A673 (cell line): ENCODE results near the gene PET117. TPM values are rescaled to one million over a fixed set of nuclear protein-coding genes. Genes with fewer than 3 reads are reported as not detected.
"Not testable (repeated sequence)": the region's sequence is repeated elsewhere in the genome, so short reads cannot be mapped to it uniquely, and the experiment has no call there.

Experiments
- Bru-seq: library from RNA; stranded (reverse); fragments of 400-500 nt; gene quantifications from one replicate; lab custom pipeline; 2021; lab: Mats Ljungman, UMichigan
- BruChase-seq, 2 experiments: library from RNA; stranded (reverse); fragments of 400-500 nt; gene quantifications; one replicate each; lab custom pipeline; 2021; lab: Mats Ljungman, UMichigan
- BruUV-seq: library from RNA; stranded (reverse); fragments of 400-500 nt; replicated peaks from 2 replicates; lab custom pipeline; 2021; lab: Mats Ljungman, UMichigan
- CTCF ChIA-PET: fragments of 300-600 bp; sonication (Branson Sonifier 250); formaldehyde crosslinking; loops from one replicate; lab custom pipeline; 2022; ENCODE audit warnings: antibody characterized with exemption; lab: Charles Lee
- POLR2A ChIA-PET: fragments of 300-600 bp; sonication (Branson Sonifier 250); formaldehyde crosslinking; loops from one replicate; lab custom pipeline; 2022; ENCODE audit warnings: antibody characterized with exemption; ENCODE audit not compliant: low non-redundant PET; lab: Charles Lee
- DNase-seq: peaks from one replicate; pipeline ENCODE4 v3.0.0-alpha.2; 2015; ENCODE audit warnings: low spot score
- H3K27ac ChIP-seq: fragments of 200-600 bp; sonication (generic); 2 replicates; pipeline ENCODE4 v1.5.1; 2016; ENCODE audit warnings: mixed run types, low read depth, mild to moderate bottlenecking, mixed read lengths, antibody characterized with exemption, low read length; ENCODE audit not compliant: poor library complexity, severe bottlenecking
- H3K27me3 ChIP-seq: fragments of 200-600 bp; sonication (generic); replicated peaks from 2 replicates; pipeline ENCODE4 v1.6.1; 2017; ENCODE audit warnings: mixed run types, low read depth, mild to moderate bottlenecking, mixed read lengths, antibody characterized with exemption, low read length; ENCODE audit not compliant: insufficient read depth, poor library complexity
- H3K36me3 ChIP-seq: fragments of 200-600 bp; sonication (generic); 2 replicates; pipeline ENCODE4 v1.6.1; 2016; ENCODE audit warnings: mixed run types, mild to moderate bottlenecking, mixed read lengths, antibody characterized with exemption, low read length; ENCODE audit not compliant: insufficient read depth, poor library complexity, severe bottlenecking
- H3K4me1 ChIP-seq: fragments of 200-600 bp; sonication (generic); 2 replicates; pipeline ENCODE4 v1.6.1; 2017; ENCODE audit warnings: mixed run types, mild to moderate bottlenecking, mixed read lengths, antibody characterized with exemption, low read length; ENCODE audit not compliant: insufficient read depth, poor library complexity, severe bottlenecking
- H3K4me3 ChIP-seq: fragments of 200-600 bp; sonication (generic); 2 replicates; pipeline ENCODE4 v1.5.1; 2016; ENCODE audit warnings: low read depth, mixed run types, mild to moderate bottlenecking, mixed read lengths, low read length; ENCODE audit not compliant: poor library complexity, severe bottlenecking
- H3K9me3 ChIP-seq: fragments of 200-600 bp; sonication (generic); 2 replicates; pipeline ENCODE4 v1.6.1; 2016; ENCODE audit warnings: mixed run types, low read depth, mild to moderate bottlenecking, mixed read lengths, antibody characterized with exemption, low read length; ENCODE audit not compliant: poor library complexity, severe bottlenecking
- EZH2 ChIP-seq: fragments of 200-600 bp; sonication (generic); IDR thresholded peaks from 2 replicates; pipeline ENCODE4 v1.6.1; 2017; ENCODE audit warnings: borderline replicate concordance, low read depth, mild to moderate bottlenecking, mixed read lengths, antibody characterized with exemption, low read length; ENCODE audit not compliant: poor library complexity, severe bottlenecking
- intact Hi-C: fragments of 100-400 bp; cut with micrococcal nuclease; formaldehyde crosslinking; loops from one replicate; pipeline ENCODE4 v1.10.0; 2022; ENCODE audit not compliant: unreplicated experiment
- long read RNA-seq: library from polyadenylated mRNA; stranded (forward); transcript quantifications from one replicate; pipeline ENCODE4 v2.0.0, GENCODE V29; 2022
- total RNA-seq: library from RNA; stranded (reverse); gene quantifications from 2 replicates; pipeline ENCODE4 v1.2.3, GENCODE V29; 2021
- TF ChIP-seq, protein P1 (sequence below): fragments of 300-800, 200-600 bp; sonication (generic); conservative IDR thresholded peaks from 2 replicates; pipeline ENCODE4 v1.5.1; 2017; ENCODE audit warnings: low read depth, mild to moderate bottlenecking, antibody characterized with exemption, low read length, moderate library complexity, mixed read lengths

PET117 gene, protein sequence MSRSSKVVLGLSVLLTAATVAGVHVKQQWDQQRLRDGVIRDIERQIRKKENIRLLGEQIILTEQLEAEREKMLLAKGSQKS
- 21.4 and 23.0 TPM in 2 replicates for total RNA-seq
- percentile 84 among the genes with signal in this experiment for Bru-seq, nascent RNA
- BruChase-seq, experiment 1, labeled RNA remaining after a 2-hour chase, result percentile 71 among the genes with signal in this experiment
- BruChase-seq, experiment 2, labeled RNA remaining after a 6-hour chase, result percentile 71 among the genes with signal in this experiment
- long read RNA-seq, transcript PET117-201 (2 exons, 1,141 nt), result major isoform, 33 of 33 reads
- long read RNA-seq, partial matches to known transcripts, result 0 of 33 reads
- long read RNA-seq, other reads (novel, unspliced or antisense), result 0 of 33 reads

DNA sequence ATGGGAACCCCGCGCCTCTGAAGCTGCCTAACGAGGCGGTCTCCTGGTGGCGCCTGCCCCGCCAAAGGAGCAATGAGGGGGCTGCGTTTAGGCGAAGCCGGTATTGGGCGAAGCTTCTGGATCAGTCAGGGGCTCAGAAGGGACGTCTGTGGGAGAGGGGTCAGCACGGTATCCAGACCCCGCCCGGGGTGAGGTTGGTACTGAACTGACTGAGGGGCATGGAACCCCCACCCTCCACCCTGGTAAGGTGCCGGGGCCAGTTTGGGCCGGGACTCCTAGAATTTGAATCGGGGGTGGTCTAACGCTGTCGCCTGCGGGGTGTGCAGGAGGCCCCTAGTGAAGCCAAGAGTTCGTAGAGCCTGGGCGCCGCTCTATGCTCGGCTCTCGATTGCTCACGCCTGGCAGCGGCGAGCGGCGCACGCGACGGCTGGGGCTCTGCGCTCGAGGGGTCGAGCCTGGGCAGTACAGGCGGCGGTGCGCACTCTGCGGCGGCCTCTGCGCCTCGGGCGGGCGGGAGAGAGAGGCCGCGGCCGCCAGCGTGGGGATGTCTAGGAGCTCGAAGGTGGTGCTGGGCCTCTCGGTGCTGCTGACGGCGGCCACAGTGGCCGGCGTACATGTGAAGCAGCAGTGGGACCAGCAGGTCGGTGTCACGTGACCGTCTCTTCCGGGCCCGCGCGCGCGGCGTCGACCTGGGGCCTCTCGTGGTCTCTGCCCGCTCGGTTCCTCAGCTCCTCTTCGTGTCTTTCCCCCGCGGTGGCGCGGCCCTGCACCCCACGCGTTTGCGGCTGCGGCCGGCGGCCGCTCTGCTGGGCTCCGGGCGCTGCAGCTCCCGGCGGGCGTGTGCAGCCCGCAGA, at the start of gene PET117, which contains the start of gene KAT14:
Gene PET117, plus strand, starts transcription at position 452 of the 854 bp plus-strand sequence. Its CDS starts 93 bp downstream, at position 545.
Gene KAT14, plus strand, starts transcription at position 452 of the 854 bp plus-strand sequence. CDS start 4,798 bp downstream, outside the sequence.
- H3K4me1 ChIP-seq, result no peaks in the 10 kb centered on the region
- H3K27me3 ChIP-seq, result no peaks in the 10 kb centered on the region
- no peaks in the 10 kb centered on the region for H3K9me3 ChIP-seq
- DNase-seq, result peak; percentile 96
- H3K4me3 ChIP-seq, result peak within 1 kb of the TSS; percentile 89
- no peak for TF ChIP-seq EZH2
- ChIA-PET CTCF (no interaction called here), POLR2A (no interaction called here)
- H3K36me3 ChIP-seq, result no peaks in the 10 kb centered on the region
- BruUV-seq, result no TSS peak
- H3K27ac ChIP-seq, result peak within 1 kb of the TSS; percentile 88
- intact Hi-C loops, result no loop called here

DNA sequence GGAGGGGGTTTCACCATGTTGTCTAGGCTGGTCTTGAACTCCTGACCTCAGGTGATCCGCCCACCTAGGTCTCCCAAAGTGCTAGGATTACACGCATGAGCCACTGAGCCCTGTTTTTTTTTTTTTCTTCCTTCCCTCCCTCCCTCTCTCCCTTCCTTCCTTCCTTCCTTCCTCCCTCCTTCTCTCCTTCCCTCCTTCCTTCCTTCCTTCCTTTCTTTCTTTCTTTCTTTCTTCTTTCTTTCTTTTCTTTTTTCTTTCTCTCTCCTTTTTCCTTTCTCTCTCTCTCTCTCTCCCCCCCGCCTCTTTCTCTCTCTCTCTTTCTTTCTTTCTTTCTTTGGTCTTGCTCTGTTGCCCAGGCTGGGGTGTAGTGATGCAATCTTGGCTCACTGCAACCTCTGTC, 49.4 kb upstream of the PET117 start:
- POLR2A ChIA-PET, H3K4me3 ChIP-seq, H3K27me3 ChIP-seq, H3K4me1 ChIP-seq, H3K9me3 ChIP-seq, DNase-seq, CTCF ChIA-PET, BruUV-seq, H3K36me3 ChIP-seq, intact Hi-C loops, H3K27ac ChIP-seq: not testable (repeated sequence)

DNA sequence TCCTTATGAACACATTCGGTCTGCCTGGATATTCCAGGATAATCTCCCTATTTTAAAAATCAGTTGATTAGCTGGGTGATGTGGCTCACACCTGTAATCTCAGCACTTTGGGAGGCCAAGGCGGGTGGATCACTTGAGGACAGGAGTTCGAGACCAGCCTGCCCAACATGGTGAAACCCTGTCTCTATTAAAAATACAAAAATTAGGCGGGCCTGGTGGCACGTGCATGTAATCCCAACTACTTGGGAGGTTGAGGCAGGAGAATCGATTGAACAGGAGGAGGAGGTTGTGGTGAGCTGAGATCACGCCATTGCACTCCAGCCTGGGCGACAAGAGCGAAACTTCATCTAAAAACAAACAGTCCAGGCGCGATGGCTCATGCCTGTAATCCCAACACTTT, 48.8 kb upstream of the PET117 start:
- DNase-seq, H3K4me1 ChIP-seq, H3K36me3 ChIP-seq, intact Hi-C loops, CTCF ChIA-PET, H3K4me3 ChIP-seq, BruUV-seq, H3K27ac ChIP-seq, H3K27me3 ChIP-seq, H3K9me3 ChIP-seq, POLR2A ChIA-PET: not testable (repeated sequence)

DNA sequence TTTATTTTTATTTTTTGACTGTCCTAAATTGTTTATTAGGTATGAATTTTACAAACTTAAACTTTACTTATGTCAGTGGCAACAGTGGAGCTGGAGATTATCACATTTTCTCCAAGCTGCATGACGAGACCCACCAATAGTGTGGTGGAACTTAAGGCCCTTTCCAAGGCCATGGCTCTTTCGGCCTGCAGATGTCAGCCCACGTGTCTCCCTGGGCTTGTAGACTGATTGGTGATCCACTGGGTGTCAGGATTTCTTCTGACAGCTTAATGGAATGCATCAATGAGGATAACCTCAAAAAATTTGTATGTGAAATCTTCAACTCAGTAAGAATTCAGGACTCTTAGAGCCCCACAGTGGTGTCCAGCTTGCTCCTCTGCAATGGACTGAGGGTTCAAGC, 47.6 kb upstream of the PET117 start:
- TF ChIP-seq, protein P1, sequence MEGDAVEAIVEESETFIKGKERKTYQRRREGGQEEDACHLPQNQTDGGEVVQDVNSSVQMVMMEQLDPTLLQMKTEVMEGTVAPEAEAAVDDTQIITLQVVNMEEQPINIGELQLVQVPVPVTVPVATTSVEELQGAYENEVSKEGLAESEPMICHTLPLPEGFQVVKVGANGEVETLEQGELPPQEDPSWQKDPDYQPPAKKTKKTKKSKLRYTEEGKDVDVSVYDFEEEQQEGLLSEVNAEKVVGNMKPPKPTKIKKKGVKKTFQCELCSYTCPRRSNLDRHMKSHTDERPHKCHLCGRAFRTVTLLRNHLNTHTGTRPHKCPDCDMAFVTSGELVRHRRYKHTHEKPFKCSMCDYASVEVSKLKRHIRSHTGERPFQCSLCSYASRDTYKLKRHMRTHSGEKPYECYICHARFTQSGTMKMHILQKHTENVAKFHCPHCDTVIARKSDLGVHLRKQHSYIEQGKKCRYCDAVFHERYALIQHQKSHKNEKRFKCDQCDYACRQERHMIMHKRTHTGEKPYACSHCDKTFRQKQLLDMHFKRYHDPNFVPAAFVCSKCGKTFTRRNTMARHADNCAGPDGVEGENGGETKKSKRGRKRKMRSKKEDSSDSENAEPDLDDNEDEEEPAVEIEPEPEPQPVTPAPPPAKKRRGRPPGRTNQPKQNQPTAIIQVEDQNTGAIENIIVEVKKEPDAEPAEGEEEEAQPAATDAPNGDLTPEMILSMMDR, result no peak
- no peak for TF ChIP-seq EZH2
- no peak overlapping the region for H3K4me3 ChIP-seq
- peaks cover 3% of the 10 kb centered on the region for H3K27me3 ChIP-seq
- no peaks in the 10 kb centered on the region for H3K9me3 ChIP-seq
- ChIA-PET CTCF (no interaction called here), POLR2A (no interaction called here)
- no peak overlapping the region for H3K27ac ChIP-seq
- no peaks in the 10 kb centered on the region for H3K36me3 ChIP-seq
- DNase-seq, result no peak
- intact Hi-C loops, result no loop called here
- BruUV-seq, result no TSS peak
- H3K4me1 ChIP-seq, result no peaks in the 10 kb centered on the region
